Thoracic aorta (tissue), 2 donors: ENCODE results near the gene UBE2QL1. TPM values are rescaled to one million over a fixed set of nuclear protein-coding genes. Genes with fewer than 3 reads are reported as not detected.

ENCODE experiments used
- ATAC-seq: fragments of 150-250 bp; one replicate; pipeline ENCODE4 v1.8.0; 2017; ENCODE audit warnings: low read depth; ENCODE audit not compliant: insufficient number of reproducible peaks, low FRiP score
- DNase-seq: peaks from one replicate; pipeline ENCODE4 v3.0.0-alpha.2; 2020; ENCODE audit warnings: low spot score
- H3K27ac ChIP-seq, 2 donors: fragments of 200-600 bp; sonication (generic); 1 replicate in 1 of 2; 2 replicates in 1 of 2; pipeline ENCODE4 v1.5.1; 2016; ENCODE audit warnings: mild to moderate bottlenecking in 2 of 2, moderate library complexity in 2 of 2
- H3K27me3 ChIP-seq: fragments of 200-600 bp; sonication (generic); replicated peaks from 2 replicates; pipeline ENCODE4 v1.6.0; 2016; ENCODE audit warnings: mild to moderate bottlenecking; ENCODE audit not compliant: insufficient read depth
- H3K36me3 ChIP-seq: fragments of 200-600 bp; sonication (generic); one replicate; pipeline ENCODE4 v1.5.1; 2016
- H3K4me1 ChIP-seq, 2 donors: fragments of 200-600 bp; sonication (generic); 1 replicate in 1 of 2; 2 replicates in 1 of 2; pipeline versions ENCODE4 v1.5.1 to v1.6.0; 2016; ENCODE audit warnings: low read depth in 2 of 2, mild to moderate bottlenecking in 1 of 2; ENCODE audit not compliant: control insufficient read depth in 1 of 2
- H3K4me3 ChIP-seq: fragments of 200-600 bp; sonication (generic); 2 replicates; pipeline ENCODE4 v1.5.1; 2016; ENCODE audit warnings: mild to moderate bottlenecking
- H3K9me3 ChIP-seq: fragments of 200-600 bp; sonication (generic); 2 replicates; pipeline ENCODE4 v1.5.1; 2016
- total RNA-seq, 2 donors: library from RNA; depleted of rRNA; stranded (reverse); fragments of >200 nt; gene quantifications; one replicate each; pipeline versions ENCODE4 v1.1.0 to v1.2.3, GENCODE V29; 2016
- TF ChIP-seq, protein P1 (sequence below): fragments of 200-600 bp; sonication (generic); IDR thresholded peaks from one replicate; pipeline ENCODE4 v1.5.1; 2019; ENCODE audit warnings: antibody characterized with exemption

Gene UBE2QL1
- total RNA-seq, 2 donors from 2014 or later = 3.2 to 3.5 TPM

DNA sequence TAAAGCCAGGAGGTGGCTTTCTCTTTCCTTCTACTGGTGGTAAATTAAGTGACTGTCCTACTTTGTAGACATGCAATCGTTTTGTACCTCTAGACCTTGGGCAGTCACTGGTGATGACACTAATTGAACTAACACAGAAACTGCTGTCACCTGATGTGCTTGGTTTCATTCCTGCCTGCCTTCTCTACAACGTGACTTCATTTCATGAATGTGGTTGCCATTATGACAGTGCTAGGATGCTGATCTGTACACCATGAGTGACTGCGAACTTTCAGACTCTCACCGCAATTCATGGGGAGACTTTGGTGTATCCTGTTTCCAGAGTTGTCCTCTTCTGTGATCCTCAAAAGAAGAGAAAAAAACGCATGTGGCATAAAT is 47.5 kb downstream of the UBE2QL1 start:
- Histone ChIP-seq H3K4me3 (no peak overlapping the region), H3K27ac (no peak overlapping the region), H3K4me1 (peaks cover 2 to 12% of the 10 kb centered on the region in 2 donors), H3K36me3 (no peaks in the 10 kb centered on the region), H3K27me3 (no peaks in the 10 kb centered on the region), H3K9me3 (no peaks in the 10 kb centered on the region)
- no peak for ATAC-seq
- TF ChIP-seq, protein P1, sequence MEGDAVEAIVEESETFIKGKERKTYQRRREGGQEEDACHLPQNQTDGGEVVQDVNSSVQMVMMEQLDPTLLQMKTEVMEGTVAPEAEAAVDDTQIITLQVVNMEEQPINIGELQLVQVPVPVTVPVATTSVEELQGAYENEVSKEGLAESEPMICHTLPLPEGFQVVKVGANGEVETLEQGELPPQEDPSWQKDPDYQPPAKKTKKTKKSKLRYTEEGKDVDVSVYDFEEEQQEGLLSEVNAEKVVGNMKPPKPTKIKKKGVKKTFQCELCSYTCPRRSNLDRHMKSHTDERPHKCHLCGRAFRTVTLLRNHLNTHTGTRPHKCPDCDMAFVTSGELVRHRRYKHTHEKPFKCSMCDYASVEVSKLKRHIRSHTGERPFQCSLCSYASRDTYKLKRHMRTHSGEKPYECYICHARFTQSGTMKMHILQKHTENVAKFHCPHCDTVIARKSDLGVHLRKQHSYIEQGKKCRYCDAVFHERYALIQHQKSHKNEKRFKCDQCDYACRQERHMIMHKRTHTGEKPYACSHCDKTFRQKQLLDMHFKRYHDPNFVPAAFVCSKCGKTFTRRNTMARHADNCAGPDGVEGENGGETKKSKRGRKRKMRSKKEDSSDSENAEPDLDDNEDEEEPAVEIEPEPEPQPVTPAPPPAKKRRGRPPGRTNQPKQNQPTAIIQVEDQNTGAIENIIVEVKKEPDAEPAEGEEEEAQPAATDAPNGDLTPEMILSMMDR = no peak
- DNase-seq = no peak

DNA sequence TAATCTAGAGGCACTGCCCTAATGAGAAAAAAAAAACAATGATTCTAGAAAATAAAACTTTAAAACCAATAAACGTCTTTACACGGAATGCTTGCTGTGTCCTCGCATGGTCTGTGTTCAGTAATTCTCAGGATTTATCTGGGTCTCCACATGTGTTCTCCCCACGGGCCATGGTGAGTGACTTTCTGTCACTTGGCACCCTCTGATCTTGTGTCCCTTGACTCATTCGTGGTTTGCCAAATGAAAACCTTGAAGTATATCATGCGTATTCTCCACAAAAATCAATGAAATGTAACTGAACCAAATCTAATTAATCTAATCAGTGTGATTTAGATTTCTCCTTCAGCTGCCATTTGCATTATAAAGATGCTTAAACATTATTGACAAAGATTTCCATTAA is 48.0 kb downstream of the UBE2QL1 start:
- Histone ChIP-seq H3K9me3 (no peaks in the 10 kb centered on the region), H3K27ac (no peak overlapping the region), H3K4me3 (no peak overlapping the region), H3K4me1 (peaks cover 2 to 12% of the 10 kb centered on the region in 2 donors), H3K36me3 (no peaks in the 10 kb centered on the region), H3K27me3 (no peaks in the 10 kb centered on the region)
- TF ChIP-seq, protein P1 = no peak
- no peak for ATAC-seq
- DNase-seq = no peak

DNA sequence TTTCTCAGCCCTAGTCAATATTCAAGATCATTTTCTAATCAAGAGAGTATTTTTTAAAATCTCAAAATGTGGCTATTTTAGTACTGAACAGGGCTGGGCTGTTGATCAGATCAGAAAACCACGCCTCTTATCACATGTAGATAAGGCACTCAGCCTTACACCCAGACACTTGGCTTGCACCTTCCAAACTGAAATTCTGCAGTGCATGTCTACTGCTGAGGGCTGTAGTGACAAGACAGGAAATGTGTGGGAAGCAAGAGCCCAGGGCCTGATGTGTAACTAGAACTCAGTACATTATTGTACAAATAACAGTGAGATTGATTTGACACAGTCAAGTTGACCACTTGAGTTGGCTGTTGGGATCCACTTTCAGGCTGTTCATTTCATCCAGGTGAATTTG is 48.6 kb downstream of the UBE2QL1 start:
- no peak overlapping the region for H3K4me3 ChIP-seq
- TF ChIP-seq, protein P1 = no peak
- H3K9me3 ChIP-seq = no peaks in the 10 kb centered on the region
- ATAC-seq (no peak), DNase-seq (no peak)
- no peak overlapping the region for H3K27ac ChIP-seq
- no peaks in the 10 kb centered on the region for H3K27me3 ChIP-seq
- no peaks in the 10 kb centered on the region for H3K36me3 ChIP-seq
- H3K4me1 ChIP-seq = peaks cover 2 to 12% of the 10 kb centered on the region in 2 donors

DNA sequence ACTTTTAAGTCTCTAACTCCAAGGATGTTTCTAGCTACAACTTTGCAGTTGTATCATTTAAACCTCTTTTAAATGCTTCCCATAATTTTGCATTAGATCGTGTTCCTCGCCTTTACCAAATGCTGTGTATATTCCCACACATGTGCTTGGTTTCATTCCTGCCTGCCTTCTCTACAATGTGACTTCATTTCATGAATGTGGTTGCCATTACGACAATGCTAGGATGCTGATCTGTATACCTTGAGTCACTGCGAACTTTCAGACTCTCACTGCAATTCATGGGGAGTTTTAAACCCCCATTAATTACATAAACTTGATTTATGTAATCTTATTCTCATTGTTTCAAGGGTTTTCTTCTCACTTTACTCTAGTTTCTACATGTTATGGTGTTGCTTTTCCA is 50.3 kb downstream of the UBE2QL1 start:
- Histone ChIP-seq H3K4me1 (peaks cover 2 to 12% of the 10 kb centered on the region in 2 donors), H3K4me3 (no peak overlapping the region), H3K36me3 (no peaks in the 10 kb centered on the region), H3K9me3 (no peaks in the 10 kb centered on the region), H3K27ac (no peak overlapping the region), H3K27me3 (no peaks in the 10 kb centered on the region)
- ATAC-seq = no peak
- TF ChIP-seq, protein P1 = no peak
- DNase-seq = no peak

DNA sequence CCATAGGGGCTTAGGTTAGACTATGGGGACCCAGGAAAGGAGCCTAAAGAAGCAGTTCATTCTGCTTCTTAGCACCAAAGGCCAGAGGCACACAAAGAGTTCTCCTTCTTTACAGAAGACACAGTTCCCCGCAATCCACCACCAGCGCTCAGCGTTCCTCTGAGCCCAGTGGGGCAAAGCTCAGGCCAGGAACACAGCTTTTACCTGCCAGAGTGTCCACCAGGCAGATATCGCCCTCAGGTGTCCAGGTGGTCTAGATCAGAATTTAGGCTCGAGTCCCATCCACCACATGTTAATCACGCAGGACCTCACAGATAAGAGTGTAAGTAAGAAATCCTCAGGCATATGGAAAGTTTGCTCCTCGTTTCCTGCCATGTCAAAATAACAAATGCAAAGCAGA is 53.0 kb downstream of the UBE2QL1 start:
- H3K27ac ChIP-seq = no peak overlapping the region
- no peak overlapping the region for H3K4me3 ChIP-seq
- ATAC-seq (no peak), DNase-seq (no peak)
- no peaks in the 10 kb centered on the region for H3K36me3 ChIP-seq
- H3K9me3 ChIP-seq = no peaks in the 10 kb centered on the region
- no peaks in the 10 kb centered on the region for H3K4me1 ChIP-seq
- H3K27me3 ChIP-seq = no peaks in the 10 kb centered on the region
- TF ChIP-seq, protein P1 = no peak
